AG20443 (cell line): Measurements from ENCODE around the gene CSNK1G3.

ENCODE experiments used
- DNase-seq: peaks from one replicate; pipeline ENCODE4 v3.0.0; 2012; ENCODE audit warnings: low spot score, mixed read lengths

CSNK1G3 gene

DNA sequence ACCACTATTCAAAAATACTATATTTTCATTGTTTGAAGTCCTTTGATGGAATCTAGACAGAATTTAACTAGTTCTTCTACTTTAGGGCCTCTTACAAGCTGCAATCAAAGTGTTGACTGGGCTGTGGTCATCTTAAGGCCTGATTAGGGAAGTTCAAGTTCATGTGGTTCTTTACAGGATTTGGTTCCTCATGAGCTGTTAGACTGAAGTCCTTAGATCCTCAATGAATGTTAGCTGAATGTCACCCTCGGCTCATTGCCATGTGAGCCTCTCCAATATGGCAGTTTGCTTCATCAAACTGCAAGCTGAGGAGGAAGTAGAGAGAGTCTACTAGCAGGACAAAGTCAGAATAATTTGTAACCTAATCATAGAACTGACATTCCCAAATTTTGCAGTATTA lies 135.1 kb downstream of the CSNK1G3 start:
- DNase-seq = no peak

DNA sequence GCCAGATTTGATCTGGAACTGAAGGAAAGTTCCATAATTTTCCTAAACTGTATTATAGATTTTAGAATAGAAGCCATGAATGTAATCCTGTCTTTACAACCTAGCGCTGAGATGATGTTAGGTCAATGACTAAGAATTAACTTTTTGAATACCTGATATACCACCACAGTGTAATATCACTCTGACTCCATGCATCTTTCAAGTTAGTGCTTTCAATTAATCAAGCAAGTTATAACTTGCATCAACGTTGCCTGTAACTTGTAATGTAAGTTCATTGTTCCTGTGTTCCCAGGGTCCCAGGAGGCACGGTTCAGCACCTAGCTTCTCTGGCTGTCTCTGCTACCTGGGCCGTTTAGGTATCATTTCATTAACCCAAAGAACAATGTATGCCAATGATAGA lies 139.3 kb downstream of the CSNK1G3 start:
- no peak for DNase-seq

DNA sequence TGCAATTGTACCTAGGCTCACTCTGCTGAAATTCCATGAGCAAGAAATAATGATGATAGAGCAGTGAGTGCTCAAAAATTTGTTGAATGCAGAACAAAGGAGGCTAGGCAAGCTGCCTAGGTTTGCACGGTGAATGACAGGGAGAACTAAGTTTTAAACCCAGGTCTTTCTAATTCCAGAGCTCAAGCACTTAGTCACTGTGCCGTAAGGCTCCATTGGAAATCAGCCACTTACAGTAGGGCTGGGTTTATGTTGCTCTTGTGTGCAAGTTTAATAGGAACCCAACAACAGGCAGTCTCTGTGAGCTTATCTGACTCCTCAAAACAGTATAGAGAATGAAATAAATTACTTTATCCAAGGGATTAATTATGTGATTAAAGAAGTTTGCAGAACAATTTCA lies 147.0 kb downstream of the CSNK1G3 start:
- DNase-seq = no peak

DNA sequence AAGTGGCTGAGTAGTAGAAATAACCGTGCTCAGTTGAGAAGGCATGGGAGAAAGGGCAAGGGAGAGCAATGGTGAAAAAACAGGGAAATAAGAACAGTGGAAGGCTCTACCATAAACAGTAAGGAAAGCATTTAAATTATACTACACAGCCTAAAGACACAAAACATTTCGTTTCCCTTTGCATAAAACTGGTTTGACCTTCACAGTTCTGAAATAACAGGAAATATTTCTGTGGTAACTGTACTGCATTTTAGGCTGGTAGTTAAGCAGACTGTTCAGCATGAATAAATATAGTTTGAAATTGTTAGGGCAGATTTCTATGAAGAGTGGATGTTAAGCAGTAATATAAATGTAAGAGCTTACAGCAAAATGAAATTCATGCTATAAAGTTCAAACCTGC lies 147.5 kb downstream of the CSNK1G3 start:
- DNase-seq = no peak

DNA sequence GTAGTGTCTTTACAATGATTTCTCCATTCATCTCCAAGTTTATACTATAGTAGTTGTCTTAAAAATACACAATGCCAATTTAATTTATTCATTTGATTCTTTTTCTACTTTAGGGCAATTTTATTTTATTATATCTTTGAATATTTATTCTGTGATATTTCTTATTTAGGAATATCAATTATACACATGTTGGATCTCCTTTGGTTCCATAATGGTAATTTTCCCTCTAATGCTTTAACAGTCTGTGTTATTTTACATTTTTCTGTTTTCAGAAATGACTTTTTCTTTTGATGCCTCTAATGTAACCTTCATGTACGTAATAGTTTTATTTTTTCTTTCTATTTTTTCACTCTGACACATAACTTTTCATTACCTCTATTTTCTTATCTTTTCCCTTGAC lies 153.0 kb downstream of the CSNK1G3 start:
- no peak for DNase-seq

DNA sequence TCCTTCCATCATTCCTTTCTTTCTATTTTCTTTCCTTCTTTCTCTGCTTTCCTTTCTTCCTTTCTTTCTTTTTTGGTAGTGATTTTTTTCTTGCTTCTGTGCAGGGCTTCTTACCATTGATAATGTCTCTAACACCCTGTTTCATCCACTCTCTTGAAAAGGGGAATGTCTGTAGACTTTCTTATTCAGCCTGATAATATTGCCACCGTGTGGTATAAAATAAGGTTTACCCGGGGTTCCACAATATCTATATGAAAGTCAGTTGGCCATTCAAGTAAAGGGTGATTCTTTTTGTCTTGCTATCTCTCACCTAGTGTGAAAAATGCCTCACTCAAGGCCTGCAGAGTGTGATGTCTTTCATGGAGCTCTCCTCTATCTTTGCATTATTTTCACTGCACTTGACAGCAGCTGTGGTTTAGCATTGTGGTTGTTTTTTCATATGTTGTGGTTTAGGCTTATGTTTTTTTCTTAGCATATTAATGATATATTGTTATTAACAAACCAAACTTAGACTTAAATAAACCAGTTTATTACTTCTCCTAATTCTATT lies 153.9 kb downstream of the CSNK1G3 start:
- DNase-seq = no peak
